HCT116 (cell line): ENCODE data around the gene MEIS1. TPM values are rescaled to one million over a fixed set of nuclear protein-coding genes. Genes with fewer than 3 reads are reported as not detected.

Source experiments
- ATAC-seq: fragments of 200-7000 bp; cut with Tn5 transposase; 2 replicates; pipeline ENCODE4 v1.9.1; 2020; ENCODE audit warnings: mild to moderate bottlenecking, moderate library complexity
- BruUV-seq: library from RNA; stranded (reverse); fragments of 400-500 nt; replicated peaks from 2 replicates; lab custom pipeline; 2021; lab: Mats Ljungman, UMichigan
- CTCF ChIA-PET: fragments of 300-600 bp; sonication (Branson Sonifier 250); formaldehyde crosslinking; loops from one replicate; lab custom pipeline; 2021; ENCODE audit warnings: antibody characterized with exemption; lab: Charles Lee
- POLR2A ChIA-PET: fragments of 300-600, 350-600 bp; sonication (Branson Sonifier 250); formaldehyde crosslinking; loops from one replicate; lab custom pipeline; 2021; ENCODE audit warnings: antibody characterized with exemption; lab: Charles Lee
- RAD21 ChIA-PET, 2 experiments: fragments of 300-600 bp; sonication (Branson Sonifier 250); formaldehyde crosslinking; loops; one replicate each; lab custom pipeline; 2023; ENCODE audit warnings: low total read pairs in 2 of 2; ENCODE audit not compliant: uncharacterized antibody in 2 of 2, unreplicated experiment in 2 of 2, low non-redundant PET in 1 of 2; lab: Charles Lee
- DNase-seq: peaks from one replicate; pipeline ENCODE4 v3.0.0-alpha.2; 2010; ENCODE audit warnings: low read depth, low spot score
- H2AFZ ChIP-seq: fragments of 200-600 bp; shearing (Covaris generic), sonication (generic); 2 replicates; pipeline ENCODE4 v1.6.1; 2017; ENCODE audit warnings: low read depth, mixed run types, mixed read lengths, antibody characterized with exemption, low read length; ENCODE audit not compliant: poor library complexity, severe bottlenecking
- H3K27ac ChIP-seq: 2 replicates; pipeline ENCODE4 v1.5.1; 2012; ENCODE audit warnings: low read depth, low read length
- H3K27me3 ChIP-seq: fragments of 200-600 bp; sonication (generic); 2 replicates; pipeline ENCODE4 v1.6.1; 2016; ENCODE audit warnings: mixed run types, low read length, mixed read lengths; ENCODE audit not compliant: insufficient read depth
- H3K36me3 ChIP-seq, 2 experiments: fragments of 200-500 bp in 1 of 2; fragments of 200-600 bp in 1 of 2; sonication (Bioruptor generic) in 1 of 2; sonication (generic) in 1 of 2; 2 replicates each; pipeline versions ENCODE4 v1.5.1 to v1.6.1; 2014 to 2016; ENCODE audit warnings: low read length in 2 of 2, inconsistent platforms in 1 of 2, mixed read lengths in 1 of 2, mixed run types in 1 of 2; ENCODE audit not compliant: insufficient read depth in 2 of 2, control insufficient read depth in 1 of 2
- H3K4me1 ChIP-seq, 2 experiments: fragments of 200-600 bp in 1 of 2; sonication (generic) in 1 of 2; 2 replicates each; pipeline versions ENCODE4 v1.5.1 to v1.6.1; 2012 to 2017; ENCODE audit warnings: low read length in 2 of 2, inconsistent platforms in 1 of 2, mild to moderate bottlenecking in 1 of 2, mixed read lengths in 1 of 2, mixed run types in 1 of 2, moderate library complexity in 1 of 2; ENCODE audit not compliant: insufficient read depth in 2 of 2, control insufficient read depth in 1 of 2
- H3K4me2 ChIP-seq: fragments of 200-600 bp; sonication (generic); 2 replicates; pipeline ENCODE4 v1.6.1; 2017; ENCODE audit warnings: mixed run types, low read length, mixed read lengths
- H3K4me3 ChIP-seq, 2 experiments: fragments of 200-600 bp in 1 of 2; sonication (generic) in 1 of 2; replicated peaks in 1 of 2; 2 replicates each; pipeline ENCODE4 v1.5.1; 2011 to 2016; ENCODE audit warnings: low read length in 2 of 2, control low read depth in 1 of 2, low read depth in 1 of 2, mild to moderate bottlenecking in 1 of 2, mixed read lengths in 1 of 2, mixed run types in 1 of 2
- H3K79me2 ChIP-seq: fragments of 200-600 bp; sonication (generic); 2 replicates; pipeline ENCODE4 v1.6.1; 2017; ENCODE audit warnings: mild to moderate bottlenecking, mixed run types, low read length, moderate library complexity, mixed read lengths; ENCODE audit not compliant: insufficient read depth
- H3K9ac ChIP-seq: fragments of 200-600 bp; sonication (generic); 2 replicates; pipeline ENCODE4 v1.6.1; 2016; ENCODE audit warnings: low read length, mixed read lengths
- H3K9me2 ChIP-seq: fragments of 200-600 bp; sonication (generic), shearing (Covaris generic); 2 replicates; pipeline ENCODE4 v1.6.1; 2017; ENCODE audit warnings: mixed run types, mild to moderate bottlenecking, moderate library complexity; ENCODE audit not compliant: insufficient read depth
- H3K9me3 ChIP-seq, 2 experiments: fragments of 200-500 bp in 1 of 2; fragments of 200-600 bp in 1 of 2; sonication (Bioruptor generic) in 1 of 2; sonication (generic) in 1 of 2; 2 replicates each; pipeline ENCODE4 v1.6.1; 2014 to 2017; ENCODE audit warnings: low read length in 2 of 2, mixed read lengths in 2 of 2, inconsistent platforms in 1 of 2, low read depth in 1 of 2, mild to moderate bottlenecking in 1 of 2, mixed run types in 1 of 2, moderate library complexity in 1 of 2; ENCODE audit not compliant: control insufficient read depth in 1 of 2, insufficient read depth in 1 of 2
- H4K20me1 ChIP-seq: fragments of 200-600 bp; sonication (generic), shearing (Covaris generic); 2 replicates; pipeline ENCODE4 v1.6.1; 2017; ENCODE audit warnings: mixed run types, mild to moderate bottlenecking, moderate library complexity; ENCODE audit not compliant: insufficient read depth
- ELF1 ChIP-seq: IDR thresholded peaks from 2 replicates; pipeline ENCODE4 v1.6.1; 2012; ENCODE audit warnings: low read depth, borderline replicate concordance
- FOSL1 ChIP-seq: IDR thresholded peaks from 2 replicates; pipeline ENCODE4 v1.6.1; 2012; ENCODE audit warnings: low read depth
- POLR2A ChIP-seq: IDR thresholded peaks from 2 replicates; pipeline ENCODE4 v1.7.0; 2011; ENCODE audit warnings: borderline replicate concordance; ENCODE audit not compliant: insufficient read depth, insufficient read length; ENCODE audit errors: extremely low read depth
- RAD21 ChIP-seq: IDR thresholded peaks from 2 replicates; pipeline ENCODE4 v1.6.1; 2012; ENCODE audit warnings: low read depth, mild to moderate bottlenecking
- YY1 ChIP-seq: IDR thresholded peaks from 2 replicates; pipeline ENCODE4 v1.6.1; 2011; ENCODE audit warnings: low read length, low read depth, moderate library complexity, mild to moderate bottlenecking; ENCODE audit not compliant: insufficient replicate concordance; ENCODE audit errors: extremely low read depth
- intact Hi-C: fragments of 100-400 bp; cut with micrococcal nuclease; formaldehyde crosslinking; loops from 2 replicates; pipeline ENCODE4 v1.10.0; 2022
- total RNA-seq: library from RNA; stranded (reverse); gene quantifications from one replicate; pipeline ENCODE4 v1.2.1, GENCODE V29; 2021; ENCODE audit not compliant: unreplicated experiment
- TF ChIP-seq, protein P1 (sequence below): IDR thresholded peaks from 2 replicates; pipeline ENCODE4 v1.6.1; 2012; ENCODE audit warnings: low read depth

Gene MEIS1
- total RNA-seq, 1 experiment from 2014 or later = 0.32 TPM

- Histone ChIP-seq H3K27me3 (no peaks in the 10 kb centered on the region), H3K79me2 (no peaks in the 10 kb centered on the region), H3K27ac (no peak overlapping the region), H3K4me3 (no peak overlapping the region), H3K9me3 (no peaks in the 10 kb centered on the region), H4K20me1 (no peaks in the 10 kb centered on the region), H3K4me2 (no peak overlapping the region), H3K36me3 (no peaks in the 10 kb centered on the region), H3K9ac (no peak overlapping the region), H2AFZ (no peak overlapping the region), H3K4me1 (no peaks in the 10 kb centered on the region), H3K9me2 (no peaks in the 10 kb centered on the region)
- POLR2A ChIA-PET = no interaction called here
- TF ChIP-seq, protein P1, sequence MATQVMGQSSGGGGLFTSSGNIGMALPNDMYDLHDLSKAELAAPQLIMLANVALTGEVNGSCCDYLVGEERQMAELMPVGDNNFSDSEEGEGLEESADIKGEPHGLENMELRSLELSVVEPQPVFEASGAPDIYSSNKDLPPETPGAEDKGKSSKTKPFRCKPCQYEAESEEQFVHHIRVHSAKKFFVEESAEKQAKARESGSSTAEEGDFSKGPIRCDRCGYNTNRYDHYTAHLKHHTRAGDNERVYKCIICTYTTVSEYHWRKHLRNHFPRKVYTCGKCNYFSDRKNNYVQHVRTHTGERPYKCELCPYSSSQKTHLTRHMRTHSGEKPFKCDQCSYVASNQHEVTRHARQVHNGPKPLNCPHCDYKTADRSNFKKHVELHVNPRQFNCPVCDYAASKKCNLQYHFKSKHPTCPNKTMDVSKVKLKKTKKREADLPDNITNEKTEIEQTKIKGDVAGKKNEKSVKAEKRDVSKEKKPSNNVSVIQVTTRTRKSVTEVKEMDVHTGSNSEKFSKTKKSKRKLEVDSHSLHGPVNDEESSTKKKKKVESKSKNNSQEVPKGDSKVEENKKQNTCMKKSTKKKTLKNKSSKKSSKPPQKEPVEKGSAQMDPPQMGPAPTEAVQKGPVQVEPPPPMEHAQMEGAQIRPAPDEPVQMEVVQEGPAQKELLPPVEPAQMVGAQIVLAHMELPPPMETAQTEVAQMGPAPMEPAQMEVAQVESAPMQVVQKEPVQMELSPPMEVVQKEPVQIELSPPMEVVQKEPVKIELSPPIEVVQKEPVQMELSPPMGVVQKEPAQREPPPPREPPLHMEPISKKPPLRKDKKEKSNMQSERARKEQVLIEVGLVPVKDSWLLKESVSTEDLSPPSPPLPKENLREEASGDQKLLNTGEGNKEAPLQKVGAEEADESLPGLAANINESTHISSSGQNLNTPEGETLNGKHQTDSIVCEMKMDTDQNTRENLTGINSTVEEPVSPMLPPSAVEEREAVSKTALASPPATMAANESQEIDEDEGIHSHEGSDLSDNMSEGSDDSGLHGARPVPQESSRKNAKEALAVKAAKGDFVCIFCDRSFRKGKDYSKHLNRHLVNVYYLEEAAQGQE = no peak
- TF ChIP-seq POLR2A (no peak), RAD21 (no peak), FOSL1 (no peak), YY1 (no peak), ELF1 (no peak)
- intact Hi-C loops = no loop called here
- BruUV-seq = no TSS peak
- RAD21 ChIA-PET = no interaction called here
- DNase-seq (no peak), ATAC-seq (no peak)
- CTCF ChIA-PET = no interaction called here
Measured at GRCh38 chr2:66436581-66437001, 1.7 kb downstream of the MEIS1 start.
